Measurements from ENCODE around the gene STYK1.

The STYK1 gene

DNA sequence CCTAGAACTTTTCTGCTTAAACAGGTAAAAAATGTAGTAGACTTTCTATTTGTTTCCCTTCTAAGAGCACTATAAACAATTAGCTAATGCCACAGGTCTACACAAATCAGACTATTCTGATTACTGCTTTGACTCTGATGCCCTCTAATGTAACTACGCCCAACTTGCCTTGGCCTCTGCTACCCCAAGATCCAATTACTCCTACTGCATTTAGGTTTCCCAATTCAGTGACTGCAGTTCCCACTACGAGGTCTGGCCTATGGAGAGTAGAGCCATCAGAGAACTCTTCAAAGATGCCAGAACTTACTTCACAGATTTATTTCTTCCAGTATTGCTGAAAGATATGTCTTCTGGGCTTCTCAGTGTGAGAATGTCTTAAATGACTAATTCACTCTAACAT, 15.3 kb upstream of the STYK1 start:
- DNase-seq (ENCODE audit: extremely low read depth, low read depth): no peak
- TF ChIP-seq CTCF (IDR thresholded peaks at IDR 0.05; ENCODE audit: low read depth, low read length): no peak

DNA sequence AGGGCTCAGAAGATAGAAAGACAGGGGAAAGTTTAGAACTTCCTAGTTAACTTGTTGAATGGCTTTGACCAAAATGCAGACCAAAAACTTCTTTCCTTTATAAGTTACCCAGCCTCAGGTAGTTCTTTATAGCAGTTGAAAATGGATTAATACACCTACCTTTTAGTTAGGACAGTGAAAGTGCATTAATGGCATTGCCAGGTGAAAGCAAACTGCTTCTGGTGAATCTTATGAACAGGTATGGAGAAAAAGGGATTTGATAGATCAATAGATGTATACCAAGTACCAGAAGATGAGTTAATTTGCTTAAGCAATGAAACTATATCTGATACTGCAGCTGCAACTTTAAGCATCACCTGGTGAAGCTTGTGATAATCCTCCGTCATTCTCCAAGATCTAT, 14.2 kb upstream of the STYK1 start:
- DNase-seq (ENCODE audit: extremely low read depth, low read depth): no peak
- no peak for TF ChIP-seq CTCF (IDR thresholded peaks at IDR 0.05; ENCODE audit: low read depth, low read length)

- no peak for TF ChIP-seq CTCF (IDR thresholded peaks at IDR 0.05; ENCODE audit: low read depth, low read length)
Observed at GRCh38 chr12:10672231-10672868, 1.5 kb downstream of the STYK1 start.

GRCh38 chr12:10669533-10669932, 4.3 kb downstream of the STYK1 start:
- DNase-seq (ENCODE audit: extremely low read depth, low read depth): no peak
- no peak for TF ChIP-seq CTCF (IDR thresholded peaks at IDR 0.05; ENCODE audit: low read depth, low read length)

More at GRCh38 chr12:10672231-10672868, 1.5 kb downstream of the STYK1 start:
- DNase-seq (ENCODE audit: extremely low read depth, low read depth): no peak

DNA sequence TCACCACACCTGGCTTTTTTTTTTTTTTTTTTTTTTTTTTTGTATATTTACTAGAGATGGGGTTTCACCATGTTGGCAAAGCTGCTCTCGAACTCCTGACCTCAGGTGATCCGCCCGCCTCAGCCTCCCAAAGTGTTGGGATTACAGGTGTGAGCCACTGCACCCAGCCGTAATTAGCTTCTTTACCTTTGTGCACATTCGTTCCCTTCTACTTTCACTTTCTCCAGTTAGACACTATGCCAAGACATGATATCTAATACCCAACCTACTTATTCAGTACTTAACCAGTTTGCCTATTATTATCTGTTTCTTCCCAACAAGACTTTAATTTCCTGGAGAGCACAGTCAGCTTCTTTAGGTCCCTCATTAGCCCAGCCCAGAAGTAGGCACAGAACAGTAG, 5.3 kb downstream of the STYK1 start:
- no peak for TF ChIP-seq CTCF (IDR thresholded peaks at IDR 0.05; ENCODE audit: low read depth, low read length)
- no peak for DNase-seq (ENCODE audit: extremely low read depth, low read depth)

DNA sequence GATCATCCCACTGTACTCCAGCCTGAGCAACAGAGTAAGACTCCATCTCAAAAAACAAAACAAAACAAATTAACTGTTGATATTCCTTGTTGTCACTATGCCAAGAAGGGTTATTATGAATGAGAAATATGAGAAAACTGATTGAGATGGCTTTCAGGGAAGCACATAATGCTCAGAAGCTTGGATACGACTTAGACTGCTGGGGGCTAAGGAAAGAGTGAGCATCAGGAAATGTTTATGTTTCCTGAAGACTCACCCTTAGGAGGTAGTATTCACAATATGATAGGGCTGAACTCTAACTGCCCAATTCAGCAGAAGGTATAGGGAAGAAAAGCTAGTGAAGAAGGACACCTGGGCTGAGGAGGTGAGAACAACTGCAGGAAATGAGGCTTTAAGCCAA, 6.3 kb downstream of the STYK1 start:
- TF ChIP-seq CTCF (IDR thresholded peaks at IDR 0.05; ENCODE audit: low read depth, low read length): no peak

GRCh38 chr12:10664499-10664898, 9.4 kb downstream of the STYK1 start:
- no peak for DNase-seq (ENCODE audit: extremely low read depth, low read depth)
- TF ChIP-seq CTCF (IDR thresholded peaks at IDR 0.05; ENCODE audit: low read depth, low read length): no peak

More for the DNA sequence above, 6.3 kb downstream of the STYK1 start:
- DNase-seq (ENCODE audit: extremely low read depth, low read depth): no peak
